GM18867 (cell line): ENCODE measurements around the gene HIVEP3.

ENCODE experiments used
- ATAC-seq: cut with Tn5 transposase; IDR thresholded peaks from one replicate; pipeline ENCODE4 v1.9.1; 2021; ENCODE audit warnings: mild to moderate bottlenecking, moderate library complexity; ENCODE audit not compliant: unreplicated experiment

The HIVEP3 gene

DNA sequence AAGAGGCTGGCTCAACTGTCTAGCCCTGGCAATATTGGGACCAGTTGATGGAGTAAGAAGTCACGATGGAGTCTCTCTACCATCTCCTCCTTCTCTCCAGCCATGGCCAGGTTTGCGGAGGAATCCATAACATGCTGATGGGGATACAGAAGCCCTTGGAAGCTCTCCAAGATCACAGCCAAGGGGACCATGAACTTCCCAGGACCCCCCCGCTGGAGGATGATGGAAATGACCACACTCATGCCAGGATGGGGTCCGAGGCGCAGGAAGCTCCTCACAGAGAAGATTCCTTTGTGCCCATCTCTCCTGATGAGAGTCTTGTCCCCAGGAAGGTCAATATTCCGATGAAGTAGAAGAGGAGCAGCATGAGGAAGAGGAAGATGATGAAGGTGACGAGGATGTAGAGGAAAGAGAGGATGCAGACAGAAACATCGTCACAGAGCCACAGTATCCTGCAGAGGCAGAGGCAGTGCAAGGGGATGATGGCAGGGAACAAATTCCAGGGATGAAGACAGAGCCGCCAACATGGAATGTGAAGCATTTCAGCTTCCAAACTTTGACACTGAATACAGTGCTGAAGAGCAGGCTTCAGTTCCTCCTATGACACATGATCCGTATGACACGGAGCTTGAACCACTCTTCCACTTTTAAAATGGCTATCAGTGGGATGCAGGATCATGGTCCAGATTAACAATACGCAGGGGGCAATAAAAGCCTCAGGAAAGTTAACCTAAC is 376.4 kb downstream of the HIVEP3 start:
- ATAC-seq, result no peak

DNA sequence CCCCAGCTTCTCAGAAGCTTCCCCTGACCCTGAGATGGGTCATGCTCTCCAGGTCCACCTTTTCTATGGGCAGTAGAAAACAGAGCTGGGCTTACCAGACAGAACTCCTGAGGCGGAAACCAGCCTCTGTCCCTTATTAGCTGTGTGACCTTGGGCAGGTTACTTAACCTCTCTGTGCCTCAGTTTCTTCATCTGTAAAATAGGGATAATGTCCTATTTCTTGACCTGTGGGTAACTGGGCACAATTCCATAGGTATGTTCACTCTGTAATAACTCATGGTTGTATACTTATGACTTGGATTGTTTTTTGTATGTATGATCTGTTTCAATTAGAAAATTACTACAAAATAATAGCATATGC is 377.1 kb downstream of the HIVEP3 start:
- no peak for ATAC-seq

DNA sequence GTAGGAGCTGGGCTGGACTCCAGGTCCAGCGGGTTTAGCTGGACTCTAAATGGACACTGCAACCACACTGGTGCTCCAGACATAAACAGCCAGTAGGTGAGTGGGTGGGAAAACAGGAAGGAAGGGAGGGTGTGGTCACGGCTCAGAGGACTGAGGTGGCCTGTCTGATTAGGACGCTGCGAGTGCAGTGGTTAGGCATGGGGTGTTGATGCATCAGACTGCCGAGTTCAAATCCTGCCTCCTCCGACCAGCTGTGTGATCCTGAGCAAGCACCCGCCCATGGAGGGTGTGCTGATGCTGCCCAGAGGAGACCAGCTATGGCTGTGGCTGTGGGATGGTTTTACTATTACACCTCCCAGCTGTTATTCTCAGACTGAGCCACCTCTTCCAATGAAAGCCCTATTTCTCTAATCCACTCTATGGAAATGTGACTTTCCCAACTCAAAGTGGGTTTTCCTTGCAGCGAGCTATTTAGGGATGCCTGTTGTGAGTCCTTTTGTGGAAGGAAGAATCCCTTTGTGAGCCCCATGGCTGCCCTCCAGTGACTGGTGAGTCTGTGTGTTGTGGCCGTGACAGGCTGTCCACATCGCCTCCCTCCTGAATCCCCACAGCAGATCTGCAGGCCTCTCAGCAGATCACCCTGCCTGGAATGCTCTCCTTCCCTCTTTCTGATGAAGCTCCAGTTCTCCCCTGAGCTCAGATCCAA is 377.7 kb downstream of the HIVEP3 start:
- ATAC-seq, result no peak

DNA sequence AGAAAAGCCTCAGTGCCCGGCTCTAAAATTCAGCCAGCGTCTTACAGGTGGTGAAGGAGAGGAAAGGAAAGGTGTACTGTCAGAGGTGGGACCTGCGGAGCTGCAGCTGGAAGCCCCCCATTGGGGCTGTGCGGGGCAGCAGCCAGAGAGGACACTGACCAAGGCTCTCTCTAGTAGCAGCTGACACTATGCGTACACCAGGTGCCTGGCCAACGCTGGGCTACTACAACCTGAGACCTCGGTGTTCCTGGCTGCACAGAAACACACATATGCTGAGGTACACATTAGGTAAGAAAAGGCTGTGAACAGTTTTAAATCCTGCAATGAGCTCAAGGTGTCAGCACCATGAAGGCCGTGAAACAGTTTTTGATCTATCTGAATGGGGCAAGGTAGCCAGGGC is 378.7 kb downstream of the HIVEP3 start:
- no peak for ATAC-seq

DNA sequence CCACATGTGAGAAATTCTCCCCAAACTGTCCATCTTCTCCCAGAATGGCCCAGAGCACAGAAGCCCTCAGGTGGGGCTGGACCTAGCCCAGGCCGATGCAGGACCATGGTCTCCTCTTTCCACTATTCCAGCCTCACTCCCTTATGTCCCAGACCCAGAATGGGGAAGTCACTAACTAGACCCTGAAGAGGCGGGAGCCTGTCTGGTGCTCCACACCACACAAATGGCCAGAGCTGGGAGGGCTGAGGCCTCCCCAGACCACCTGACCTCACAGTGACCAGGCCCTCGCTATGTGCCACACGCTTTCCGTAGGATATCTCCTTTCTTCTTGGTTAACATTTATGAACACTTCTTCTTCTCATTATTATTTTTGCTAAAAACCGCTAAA is 379.3 kb downstream of the HIVEP3 start:
- ATAC-seq, result no peak

DNA sequence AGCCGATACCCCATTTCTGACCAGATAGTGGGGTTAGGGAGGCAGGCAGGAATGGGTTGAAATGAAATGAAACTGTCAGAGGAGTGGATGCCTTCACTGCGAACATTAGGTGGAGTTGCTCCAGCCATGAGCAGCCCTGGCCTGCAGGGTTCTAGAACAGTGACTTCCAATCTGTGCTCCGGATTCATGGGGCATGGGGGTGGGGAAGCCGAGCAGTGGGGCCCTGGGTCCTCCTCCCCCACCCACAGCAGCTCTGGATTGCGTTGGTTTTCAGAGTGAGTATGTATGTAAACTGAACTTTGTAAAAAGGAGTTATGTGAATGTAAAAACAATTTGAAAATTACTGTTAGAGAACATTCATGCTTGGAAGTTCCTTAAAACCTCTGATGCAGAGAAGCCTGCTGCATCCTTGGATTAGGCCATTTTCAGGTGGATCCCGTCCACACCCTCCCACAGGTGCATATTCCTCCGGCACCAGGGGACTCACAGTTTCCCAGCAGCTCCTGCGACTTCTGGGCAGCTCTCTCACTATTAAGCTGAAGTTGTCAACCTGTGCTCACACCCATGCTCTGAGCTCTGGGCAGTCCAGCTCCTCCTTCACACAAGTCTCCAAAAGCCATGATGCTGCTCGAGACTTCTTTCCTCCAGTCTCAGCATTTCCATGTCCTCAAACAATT is 379.8 kb downstream of the HIVEP3 start:
- no peak for ATAC-seq

DNA sequence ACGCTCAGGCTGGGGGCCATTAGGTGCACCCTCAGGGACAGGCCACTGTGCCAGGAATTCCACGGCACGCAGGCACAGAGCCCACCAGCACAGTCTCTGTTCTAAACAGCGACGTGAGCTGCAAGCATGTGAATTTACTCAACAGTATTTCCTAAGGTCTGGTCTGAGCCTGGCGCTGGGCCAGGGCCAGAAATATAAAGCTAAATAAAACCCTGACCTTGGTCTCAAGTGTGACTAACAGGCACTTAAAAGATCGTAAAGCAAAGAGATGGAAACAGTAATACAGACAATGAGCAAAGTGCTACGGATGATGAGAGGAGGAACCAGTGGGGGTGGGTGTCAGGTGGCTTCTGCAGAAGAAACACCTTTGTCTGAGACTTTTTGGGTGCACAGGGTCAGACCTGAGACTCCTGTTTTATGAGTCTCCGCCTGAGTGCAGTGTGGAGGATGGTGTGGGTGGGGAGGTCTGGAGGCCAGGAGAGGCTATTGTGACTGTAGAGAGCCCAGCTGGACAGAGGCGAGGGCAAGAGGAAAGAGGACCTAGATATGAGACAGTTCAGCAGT is 380.9 kb downstream of the HIVEP3 start:
- no peak for ATAC-seq

DNA sequence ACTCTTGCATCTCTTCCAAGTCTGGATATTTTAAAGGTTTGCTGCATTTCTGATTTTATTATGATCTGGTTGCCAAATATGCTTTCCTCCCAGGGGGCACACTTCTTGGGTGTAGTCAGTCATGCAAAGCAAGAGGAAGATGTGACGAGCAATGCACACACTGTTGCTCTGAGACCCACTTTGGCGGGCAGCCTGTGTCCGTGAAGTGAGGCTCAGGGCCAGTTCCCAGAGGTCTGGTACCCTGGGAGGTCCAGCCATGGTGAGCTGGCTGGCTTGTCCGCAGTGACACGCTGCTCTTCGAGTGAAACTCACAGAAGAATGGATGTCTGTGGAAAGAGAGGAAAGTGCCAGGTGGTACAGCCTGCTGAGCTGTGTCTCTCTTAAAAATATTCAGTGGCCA is 381.5 kb downstream of the HIVEP3 start:
- ATAC-seq, result no peak

DNA sequence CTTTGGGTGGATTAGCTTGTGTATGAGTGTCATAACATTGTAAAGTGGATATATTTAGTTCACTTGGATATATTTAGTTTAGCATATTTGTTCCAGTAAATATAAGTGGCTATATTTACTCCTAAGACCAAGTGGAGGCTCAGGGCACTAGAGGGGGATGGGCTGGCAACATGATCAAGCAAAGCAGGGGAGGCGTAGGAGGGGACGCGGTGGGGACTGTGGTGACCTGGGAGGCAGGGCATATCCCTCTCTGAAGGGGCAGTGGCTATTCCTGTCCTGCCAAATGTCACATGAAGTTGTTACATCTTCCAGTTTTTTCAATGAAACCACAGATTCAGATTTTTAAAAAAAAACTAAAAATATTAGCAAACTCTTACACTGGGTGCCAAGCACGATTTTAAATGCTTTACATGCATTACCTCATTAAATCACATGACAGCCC is 382.3 kb downstream of the HIVEP3 start:
- no peak for ATAC-seq

DNA sequence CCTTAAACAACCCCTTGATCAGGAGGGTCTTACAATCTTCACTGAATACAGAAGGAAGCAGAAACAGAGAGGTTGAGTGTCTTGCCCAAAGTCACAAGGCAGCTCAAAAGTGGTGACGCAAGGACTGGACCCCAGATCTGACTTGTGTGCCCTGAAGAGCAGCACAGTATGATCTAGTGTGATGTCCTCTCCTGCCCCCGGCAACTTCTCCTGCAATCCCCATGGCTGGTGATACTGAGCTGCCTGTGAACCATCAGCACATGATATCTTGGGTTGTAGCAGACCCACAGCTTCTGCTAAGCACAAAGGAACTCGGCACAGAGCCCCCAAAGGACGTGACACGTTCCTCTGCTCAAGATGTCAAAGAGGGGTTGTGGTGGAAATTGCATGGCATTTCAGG is 383.0 kb downstream of the HIVEP3 start:
- no peak for ATAC-seq

DNA sequence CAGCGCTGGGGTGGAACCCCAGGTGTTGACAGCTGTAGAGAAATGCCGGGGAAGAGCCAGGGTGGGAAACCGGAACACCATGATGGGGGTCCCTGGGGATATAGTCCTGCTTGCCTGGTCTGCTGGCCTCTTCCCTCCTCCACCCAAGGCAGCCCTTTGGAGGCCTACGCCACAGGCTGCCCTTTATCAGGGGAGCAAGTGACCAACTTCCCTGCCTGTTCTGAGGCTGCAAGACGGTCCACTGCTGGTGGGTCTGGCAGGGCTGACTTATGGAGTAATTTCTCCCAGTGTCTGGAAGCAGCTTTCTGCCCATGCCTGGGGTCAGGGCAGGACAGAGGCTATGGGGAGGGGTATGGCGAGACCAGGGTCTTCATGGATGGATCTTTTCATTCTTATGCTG is 383.4 kb downstream of the HIVEP3 start:
- ATAC-seq, result no peak

DNA sequence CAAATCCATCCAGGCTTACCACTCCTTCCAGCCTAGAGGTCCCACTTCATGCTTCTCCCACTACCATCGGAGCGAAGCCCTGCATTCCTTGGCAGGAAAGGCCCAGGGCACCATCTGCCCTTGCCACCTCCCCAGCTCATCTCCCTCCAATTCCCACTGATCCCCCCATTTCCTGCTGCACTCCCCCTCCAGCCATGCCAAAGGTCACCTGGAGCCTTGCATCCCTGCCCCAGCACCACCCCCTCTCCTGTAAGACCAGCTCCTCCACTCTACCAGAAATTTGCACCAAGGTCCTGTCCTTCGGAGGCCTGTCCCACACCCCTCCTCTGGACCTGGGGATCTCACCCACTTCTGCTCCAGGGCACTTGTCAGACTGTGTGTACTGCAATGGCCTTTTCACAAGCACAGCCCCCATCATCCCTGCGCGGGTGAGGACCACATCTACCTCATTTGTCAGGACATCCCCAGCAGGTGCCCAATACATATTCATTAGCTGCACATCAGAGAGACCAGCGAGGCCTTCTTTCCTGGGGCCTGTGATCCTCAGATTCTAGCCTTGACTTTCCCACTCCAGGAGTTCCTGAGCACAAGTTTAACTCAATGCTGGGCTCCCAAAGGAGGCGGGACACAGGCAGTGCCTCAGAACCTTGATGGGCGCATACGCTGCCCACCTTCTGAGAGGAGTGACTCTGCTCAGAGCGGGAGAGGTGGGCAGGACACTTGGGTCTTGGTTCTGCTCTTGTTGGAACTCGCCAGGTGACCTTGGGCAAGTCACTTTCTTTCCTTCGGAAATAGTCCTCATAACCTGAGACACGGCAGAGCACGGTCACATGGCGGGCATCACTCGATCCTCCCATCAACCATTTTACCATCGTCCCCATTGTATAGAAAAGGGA is 384.3 kb downstream of the HIVEP3 start:
- no peak for ATAC-seq

DNA sequence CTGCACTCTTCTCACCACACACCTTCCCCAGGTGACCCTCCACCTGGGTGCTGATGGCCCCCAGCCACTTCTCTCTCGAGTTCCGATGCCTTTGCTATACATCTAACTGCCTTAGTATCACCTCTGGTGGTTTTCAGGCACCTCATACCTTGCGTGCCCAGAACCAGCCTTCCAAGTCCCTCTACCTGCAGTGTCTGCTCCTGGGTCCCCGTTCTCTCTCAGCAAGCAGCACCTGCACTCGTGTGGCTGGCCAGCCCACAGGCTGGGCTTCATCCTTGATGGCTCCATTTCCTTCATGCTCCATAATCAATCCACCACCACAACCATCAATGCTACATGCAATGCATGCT is 385.0 kb downstream of the HIVEP3 start:
- no peak for ATAC-seq

DNA sequence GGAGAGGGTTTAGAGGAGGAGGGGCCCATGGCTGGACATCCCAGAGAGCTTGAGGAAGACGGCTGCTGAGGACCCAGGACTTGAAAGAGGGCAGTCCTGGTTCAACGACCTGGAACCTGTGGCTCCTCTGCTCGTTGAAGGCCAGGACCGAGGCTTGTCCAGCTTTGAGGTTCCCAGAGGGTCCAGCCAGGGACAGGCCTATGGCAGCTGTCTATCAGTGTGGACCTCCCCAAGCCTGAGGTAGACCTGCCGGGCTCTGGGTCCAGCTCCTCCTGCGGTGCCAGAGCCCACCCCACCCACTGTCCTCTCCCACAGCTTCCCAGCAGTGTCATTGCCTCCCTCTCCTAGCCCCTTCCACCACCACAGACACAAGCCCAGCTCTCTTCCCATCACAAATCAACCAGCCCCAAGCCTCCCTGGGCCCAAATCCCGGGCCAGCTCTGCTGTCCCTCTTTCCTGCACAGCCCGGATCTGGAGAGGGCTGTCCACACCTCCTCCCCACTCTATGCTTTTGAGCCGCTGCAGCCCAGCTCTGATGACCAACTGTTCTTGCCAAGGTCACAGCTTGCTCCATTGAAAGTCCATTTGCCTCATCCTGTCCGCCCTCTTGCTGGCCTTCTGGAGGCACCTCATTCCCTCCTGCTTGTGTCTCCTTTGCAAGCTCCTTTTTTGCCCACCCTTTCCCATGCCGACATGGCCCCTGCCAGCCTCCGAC is 385.5 kb downstream of the HIVEP3 start:
- no peak for ATAC-seq

DNA sequence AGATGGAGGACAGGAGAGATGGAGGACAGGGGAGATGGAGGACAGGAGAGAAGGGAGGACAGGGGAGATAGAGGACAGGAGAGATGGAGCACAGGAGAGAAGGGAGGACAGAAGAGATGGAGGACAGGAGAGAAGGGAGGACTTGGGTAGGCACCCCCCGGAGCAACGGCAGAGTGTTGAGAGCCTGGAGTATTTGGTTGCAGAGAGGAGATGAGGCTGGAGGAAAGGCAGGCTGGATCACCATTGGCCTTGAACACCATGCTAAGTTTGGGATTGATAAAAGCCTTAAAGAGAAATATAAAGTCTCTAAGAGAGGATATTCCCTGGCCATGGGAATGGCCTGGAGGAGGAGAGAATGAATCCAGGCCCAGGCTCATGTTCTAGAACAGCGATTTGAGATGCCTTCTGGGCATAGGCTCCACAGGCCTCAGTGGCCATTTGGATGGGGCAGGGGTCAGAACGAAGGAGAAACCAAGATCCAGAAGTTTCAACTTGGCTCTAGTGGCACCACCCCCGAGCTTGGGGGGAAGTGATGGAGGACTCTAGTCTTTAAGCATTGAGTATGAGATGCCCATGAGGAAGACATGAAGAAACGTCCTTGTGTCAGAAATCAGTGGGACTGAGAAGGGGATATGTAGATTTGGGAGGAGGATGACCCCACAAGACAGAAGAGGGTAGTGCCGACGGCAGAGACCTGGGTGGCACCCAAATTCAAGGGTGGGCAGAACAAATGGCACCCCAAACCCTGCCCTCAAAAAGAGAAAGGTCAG is 386.3 kb downstream of the HIVEP3 start:
- ATAC-seq, result no peak

DNA sequence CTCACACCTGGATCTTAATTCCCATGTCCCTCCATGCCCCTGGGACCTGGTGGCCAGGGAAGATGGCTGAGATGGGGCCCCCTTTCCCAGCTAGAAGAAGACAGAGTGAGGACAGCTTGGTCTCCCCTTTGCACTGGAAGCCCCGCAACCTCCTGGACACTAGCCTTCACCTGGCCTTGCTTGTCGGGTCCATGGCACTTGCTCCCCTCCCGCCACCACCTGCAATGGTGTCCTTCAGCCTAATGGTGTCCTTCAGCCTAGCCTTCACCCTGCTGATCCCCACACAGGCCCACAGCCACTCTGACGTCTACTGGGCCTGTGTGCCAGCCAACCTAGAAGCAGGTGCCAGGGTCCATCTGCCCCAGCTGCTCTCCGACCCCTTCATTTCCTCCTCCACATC is 388.3 kb downstream of the HIVEP3 start:
- ATAC-seq, result no peak

DNA sequence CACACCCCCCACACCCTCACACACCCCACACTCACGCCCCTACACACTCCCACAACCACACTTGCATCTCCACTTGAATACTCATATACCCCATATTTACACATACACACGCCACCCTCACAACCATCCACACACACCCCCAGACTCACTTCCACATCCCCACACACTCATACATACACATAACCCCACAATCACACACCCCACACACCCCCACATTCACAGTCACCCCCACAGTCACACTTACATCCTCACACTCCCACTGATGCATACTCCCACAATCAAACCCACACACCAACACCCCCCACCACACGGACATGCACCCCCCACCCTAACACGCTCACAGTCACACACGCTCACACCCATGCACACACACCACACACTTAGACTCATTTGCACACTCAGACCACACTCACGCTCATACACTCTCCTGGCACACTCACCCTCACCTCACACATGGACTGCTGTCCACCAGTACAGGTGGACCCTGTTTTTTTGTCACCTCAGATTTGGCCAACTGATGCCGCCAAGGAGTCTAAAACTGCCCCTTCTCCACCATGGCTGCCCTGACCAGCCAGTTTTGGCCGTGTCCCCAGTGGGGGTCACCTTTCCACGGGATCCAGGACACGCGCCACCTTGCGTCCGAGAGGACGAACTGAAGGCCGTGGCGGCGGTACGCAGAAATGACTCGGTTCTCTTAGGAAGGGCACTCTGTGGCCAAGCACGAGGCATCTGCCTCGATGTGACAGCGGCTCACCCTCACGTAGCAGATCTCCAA is 388.9 kb downstream of the HIVEP3 start:
- no peak for ATAC-seq

DNA sequence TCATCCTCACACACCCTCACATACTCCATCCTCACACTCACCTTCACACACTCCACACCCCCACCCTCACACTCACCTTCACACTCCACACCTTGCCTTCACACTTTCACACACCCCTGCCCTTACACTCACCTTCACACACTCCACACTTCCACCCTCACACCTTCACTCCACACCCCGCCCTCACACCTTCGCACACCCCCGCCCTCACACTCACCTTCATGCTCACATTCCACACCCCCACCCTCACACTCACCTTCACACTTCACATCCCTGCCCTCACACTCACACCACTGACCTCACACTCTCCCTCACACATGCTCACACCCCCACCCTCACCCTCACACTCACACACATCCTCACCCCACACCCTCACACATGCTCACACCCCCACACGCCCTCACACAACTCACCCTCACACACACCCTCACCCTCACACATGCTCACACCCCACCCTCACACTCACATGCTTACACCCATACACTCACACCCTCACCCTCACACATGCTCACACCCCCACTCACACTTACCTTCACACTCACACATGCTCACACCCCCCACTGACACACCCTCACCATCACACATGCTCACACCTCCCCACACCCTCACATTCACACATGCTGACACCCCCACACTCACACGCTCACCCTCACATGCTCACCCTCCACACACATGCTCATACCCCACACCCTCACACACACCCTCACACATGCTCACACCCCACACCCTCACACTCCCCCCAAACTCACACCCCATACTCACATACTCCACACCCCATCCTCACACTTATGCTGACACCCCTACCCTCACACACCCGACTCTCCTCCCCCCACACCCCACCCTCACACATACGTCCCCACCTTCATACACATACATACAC is 389.8 kb downstream of the HIVEP3 start:
- no peak for ATAC-seq
